T-cell (primary cell): ENCODE results near the gene ACRV1. TPM values are rescaled to one million over a fixed set of nuclear protein-coding genes. Genes with fewer than 3 reads are reported as not detected.

Source experiments
- ATAC-seq, 4 experiments: fragments of 200-7000 bp in 3 of 4; fragments of 150-1000 bp in 1 of 4; cut with Tn5 transposase; replicated peaks in 1 of 4; 1 replicate in 3 of 4; 2 replicates in 1 of 4; pipeline ENCODE4 v1.10.0; 2021; ENCODE audit warnings: moderate library complexity in 3 of 4, mild to moderate bottlenecking in 2 of 4, moderate number of reproducible peaks in 1 of 4
- CTCF ChIA-PET, 2 donors: fragments of 300-600 bp; sonication (Branson Sonifier 250); formaldehyde crosslinking; loops; one replicate each; lab custom pipeline; 2022; ENCODE audit warnings: antibody characterized with exemption in 2 of 2; lab: Charles Lee
- POLR2A ChIA-PET, 2 donors: fragments of 300-600 bp; sonication (Branson Sonifier 250); formaldehyde crosslinking; loops; one replicate each; lab custom pipeline; 2022; ENCODE audit warnings: antibody characterized with exemption in 2 of 2; lab: Charles Lee
- DNase-seq, 35 experiments: peaks; one replicate each; pipeline versions ENCODE4 v3.0.0 to v3.0.0-alpha.2; 2013 to 2023
- H3K27ac ChIP-seq: one replicate; pipeline ENCODE4 v1.5.1; 2013; ENCODE audit warnings: low read length
- H3K27me3 ChIP-seq, 2 experiments: replicated peaks in 1 of 2; 1 replicate in 1 of 2; 2 replicates in 1 of 2; pipeline versions ENCODE4 v1.6.1 to v1.7.0; 2013; ENCODE audit warnings: low read length in 1 of 2, mixed read lengths in 1 of 2; ENCODE audit not compliant: control insufficient read depth in 2 of 2, insufficient read depth in 2 of 2; ENCODE audit errors: extremely low read depth in 1 of 2
- H3K36me3 ChIP-seq, 2 donors: 1 replicate in 1 of 2; 2 replicates in 1 of 2; pipeline versions ENCODE4 v1.6.1 to v1.7.0; 2013; ENCODE audit warnings: low read length in 1 of 2; ENCODE audit not compliant: control insufficient read depth in 2 of 2, insufficient read depth in 1 of 2; ENCODE audit errors: extremely low read depth in 1 of 2
- H3K4me1 ChIP-seq, 2 experiments: 1 replicate in 1 of 2; 2 replicates in 1 of 2; pipeline versions ENCODE4 v1.6.1 to v1.7.0; 2013; ENCODE audit warnings: low read length in 2 of 2, mixed read lengths in 1 of 2; ENCODE audit not compliant: insufficient read depth in 2 of 2, control insufficient read depth in 1 of 2; ENCODE audit errors: extremely low read depth in 1 of 2
- H3K4me3 ChIP-seq, 2 donors: 1 replicate in 1 of 2; 2 replicates in 1 of 2; pipeline versions ENCODE4 v1.5.1 to v1.7.0; 2013; ENCODE audit warnings: mild to moderate bottlenecking in 2 of 2, low read length in 1 of 2, moderate library complexity in 1 of 2; ENCODE audit not compliant: control insufficient read depth in 1 of 2; ENCODE audit errors: extremely low read depth in 1 of 2
- H3K9me3 ChIP-seq: 2 replicates; pipeline ENCODE4 v1.7.0; 2013
- H3K27ac Mint-ChIP-seq, 2 donors: one replicate each; pipeline ENCODE4 v1.8.0; 2020 to 2021; ENCODE audit warnings: mild to moderate bottlenecking in 2 of 2, mixed read lengths in 2 of 2
- H3K27me3 Mint-ChIP-seq, 2 donors: one replicate each; pipeline ENCODE4 v1.8.0; 2021 to 2022; ENCODE audit warnings: mixed read lengths in 2 of 2
- H3K36me3 Mint-ChIP-seq: one replicate; pipeline ENCODE4 v1.8.0; 2021; ENCODE audit warnings: mixed read lengths
- H3K4me1 Mint-ChIP-seq, 3 donors: one replicate each; pipeline ENCODE4 v1.8.0; 2020 to 2022; ENCODE audit warnings: mixed read lengths in 3 of 3, mild to moderate bottlenecking in 1 of 3
- H3K4me3 Mint-ChIP-seq, 3 donors: one replicate each; pipeline ENCODE4 v1.8.0; 2020 to 2022; ENCODE audit warnings: mild to moderate bottlenecking in 3 of 3, mixed read lengths in 3 of 3, moderate library complexity in 3 of 3
- H3K9me3 Mint-ChIP-seq, 3 donors: one replicate each; pipeline ENCODE4 v1.8.0; 2020 to 2022; ENCODE audit warnings: mixed read lengths in 3 of 3
- WGBS: methylation state at CpG from one replicate; pipeline ENCODE4 v1.1.5; 2013; ENCODE audit warnings: missing lambda C conversion rate; ENCODE audit not compliant: insufficient coverage; 5-methylcytosine and 5-hydroxymethylcytosine counted together
- total RNA-seq, 35 experiments: library from RNA in 6 of 35; stranded (reverse) in 6 of 35; fragments of 120-200 nt in 1 of 35; gene quantifications; one replicate each; pipeline versions ENCODE4 v1.2.1 to v1.2.4 and lab custom pipeline; 2013 to 2026

ACRV1 gene
- total RNA-seq, 5 donors from 2014 or later (not counting 1 experiment from before 2014, with no cell fraction given): not detected

- Mint-ChIP-seq H3K36me3 (no peaks in the 10 kb centered on the region), H3K27me3 (peaks cover 19 to 23% of the 10 kb centered on the region in 2 donors), H3K27ac (no peak overlapping the region), H3K9me3 (no peaks in the 10 kb centered on the region), H3K4me1 (no peaks in the 10 kb centered on the region), H3K4me3 (no peak overlapping the region)
- no CpG with 5 or more reads among the region's 6 CpGs for WGBS
- ChIA-PET CTCF (no interaction called here), POLR2A (no interaction called here)
- no peaks in the 10 kb centered on the region for H3K4me1 ChIP-seq
- peaks cover 0 to 8% of the 10 kb centered on the region in 2 experiments for H3K27me3 ChIP-seq
- H3K36me3 ChIP-seq: no peaks in the 10 kb centered on the region
- ATAC-seq (no peak), DNase-seq (no peak)
- no peak overlapping the region for H3K4me3 ChIP-seq
- H3K9me3 ChIP-seq: no peaks in the 10 kb centered on the region
- H3K27ac ChIP-seq: no peak overlapping the region
Measured at GRCh38 chr11:125701018-125701610, 20.5 kb upstream of the ACRV1 start.

GRCh38 chr11:125694951-125695350, 14.3 kb upstream of the ACRV1 start:
- WGBS: no CpG with 5 or more reads among the region's 2 CpGs

GRCh38 chr11:125692887-125693286, 12.2 kb upstream of the ACRV1 start:
- Histone ChIP-seq H3K27ac (no peak overlapping the region), H3K9me3 (no peaks in the 10 kb centered on the region), H3K27me3 (no peaks in the 10 kb centered on the region), H3K4me1 (no peaks in the 10 kb centered on the region), H3K4me3 (no peak overlapping the region), H3K36me3 (no peaks in the 10 kb centered on the region)
- DNase-seq (no peak), ATAC-seq (no peak)
- H3K9me3 Mint-ChIP-seq: no peaks in the 10 kb centered on the region
- H3K27me3 Mint-ChIP-seq: peaks cover 0 to 4% of the 10 kb centered on the region in 2 donors
- H3K4me3 Mint-ChIP-seq: no peak overlapping the region
- CTCF ChIA-PET: no interaction called here
- no peaks in the 10 kb centered on the region for H3K36me3 Mint-ChIP-seq
- no peak overlapping the region for H3K27ac Mint-ChIP-seq
- POLR2A ChIA-PET: no interaction called here
- H3K4me1 Mint-ChIP-seq: no peaks in the 10 kb centered on the region
- 83% methylated on average over 2 of the region's 5 CpGs for WGBS

More at GRCh38 chr11:125694951-125695350, 14.3 kb upstream of the ACRV1 start:
- H3K9me3 ChIP-seq: no peaks in the 10 kb centered on the region
- Mint-ChIP-seq H3K27ac (no peak overlapping the region), H3K36me3 (no peaks in the 10 kb centered on the region), H3K4me1 (no peaks in the 10 kb centered on the region), H3K27me3 (peaks cover 10 to 17% of the 10 kb centered on the region in 2 donors), H3K4me3 (no peak overlapping the region), H3K9me3 (no peaks in the 10 kb centered on the region)
- POLR2A ChIA-PET: no interaction called here
- ATAC-seq: no peak
- no peaks in the 10 kb centered on the region for H3K36me3 ChIP-seq
- no peak overlapping the region for H3K27ac ChIP-seq
- no peaks in the 10 kb centered on the region for H3K4me1 ChIP-seq
- H3K4me3 ChIP-seq: no peak overlapping the region
- DNase-seq: no peak
- H3K27me3 ChIP-seq: peaks cover 0 to 3% of the 10 kb centered on the region in 2 experiments
- CTCF ChIA-PET: no interaction called here

- CTCF ChIA-PET: no interaction called here
- 100% methylated on average over 1 of the region's 2 CpGs for WGBS
- POLR2A ChIA-PET: no interaction called here
- Histone ChIP-seq H3K27ac (no peak overlapping the region), H3K9me3 (no peaks in the 10 kb centered on the region), H3K4me3 (no peak overlapping the region), H3K4me1 (no peaks in the 10 kb centered on the region), H3K27me3 (no peaks in the 10 kb centered on the region), H3K36me3 (no peaks in the 10 kb centered on the region)
- Mint-ChIP-seq H3K4me3 (no peak overlapping the region), H3K27ac (no peak overlapping the region), H3K27me3 (peaks cover 0 to 4% of the 10 kb centered on the region in 2 donors), H3K36me3 (no peaks in the 10 kb centered on the region), H3K9me3 (no peaks in the 10 kb centered on the region), H3K4me1 (no peaks in the 10 kb centered on the region)
- DNase-seq (no peak), ATAC-seq (no peak)
Measured at GRCh38 chr11:125690006-125690405, 9.4 kb upstream of the ACRV1 start.

GRCh38 chr11:125689274-125689859, 8.7 kb upstream of the ACRV1 start:
- Mint-ChIP-seq H3K36me3 (no peaks in the 10 kb centered on the region), H3K4me1 (no peaks in the 10 kb centered on the region), H3K27ac (no peak overlapping the region), H3K9me3 (no peaks in the 10 kb centered on the region), H3K4me3 (no peak overlapping the region), H3K27me3 (peaks cover 0 to 4% of the 10 kb centered on the region in 2 donors)
- DNase-seq (no peak), ATAC-seq (no peak)
- Histone ChIP-seq H3K36me3 (no peaks in the 10 kb centered on the region), H3K27me3 (no peaks in the 10 kb centered on the region), H3K27ac (no peak overlapping the region), H3K9me3 (no peaks in the 10 kb centered on the region), H3K4me1 (no peaks in the 10 kb centered on the region), H3K4me3 (no peak overlapping the region)
- POLR2A ChIA-PET: no interaction called here
- CTCF ChIA-PET: no interaction called here
- 87% methylated on average over 6 of the region's 6 CpGs for WGBS

GRCh38 chr11:125688632-125689031, 8.0 kb upstream of the ACRV1 start:
- ATAC-seq (no peak), DNase-seq (no peak)
- 94% methylated on average over 3 of the region's 3 CpGs for WGBS
- Histone ChIP-seq H3K27ac (no peak overlapping the region), H3K27me3 (no peaks in the 10 kb centered on the region), H3K4me1 (no peaks in the 10 kb centered on the region), H3K4me3 (no peak overlapping the region), H3K9me3 (no peaks in the 10 kb centered on the region), H3K36me3 (no peaks in the 10 kb centered on the region)
- Mint-ChIP-seq H3K9me3 (no peaks in the 10 kb centered on the region), H3K27me3 (peaks cover 0 to 4% of the 10 kb centered on the region in 2 donors), H3K27ac (no peak overlapping the region), H3K36me3 (no peaks in the 10 kb centered on the region), H3K4me1 (no peaks in the 10 kb centered on the region), H3K4me3 (no peak overlapping the region)
- POLR2A ChIA-PET: no interaction called here
- CTCF ChIA-PET: no interaction called here
